NCI-H2107 treated with DMSO at 0.1 percent for 48 hours (cell line): ENCODE results near the gene LRG1.
A peak's percentile ranks its signal among the peaks of the same experiment; 100 is the strongest.
"Not testable (repeated sequence)": the region's sequence is repeated elsewhere in the genome, so short reads cannot be mapped to it uniquely, and the experiment has no call there.

Source experiments
- DNase-seq: peaks from one replicate; lab custom pipeline; 2025; ENCODE audit not compliant: unreplicated experiment; lab: John Stamatoyannopoulos, UW

The LRG1 gene

DNA sequence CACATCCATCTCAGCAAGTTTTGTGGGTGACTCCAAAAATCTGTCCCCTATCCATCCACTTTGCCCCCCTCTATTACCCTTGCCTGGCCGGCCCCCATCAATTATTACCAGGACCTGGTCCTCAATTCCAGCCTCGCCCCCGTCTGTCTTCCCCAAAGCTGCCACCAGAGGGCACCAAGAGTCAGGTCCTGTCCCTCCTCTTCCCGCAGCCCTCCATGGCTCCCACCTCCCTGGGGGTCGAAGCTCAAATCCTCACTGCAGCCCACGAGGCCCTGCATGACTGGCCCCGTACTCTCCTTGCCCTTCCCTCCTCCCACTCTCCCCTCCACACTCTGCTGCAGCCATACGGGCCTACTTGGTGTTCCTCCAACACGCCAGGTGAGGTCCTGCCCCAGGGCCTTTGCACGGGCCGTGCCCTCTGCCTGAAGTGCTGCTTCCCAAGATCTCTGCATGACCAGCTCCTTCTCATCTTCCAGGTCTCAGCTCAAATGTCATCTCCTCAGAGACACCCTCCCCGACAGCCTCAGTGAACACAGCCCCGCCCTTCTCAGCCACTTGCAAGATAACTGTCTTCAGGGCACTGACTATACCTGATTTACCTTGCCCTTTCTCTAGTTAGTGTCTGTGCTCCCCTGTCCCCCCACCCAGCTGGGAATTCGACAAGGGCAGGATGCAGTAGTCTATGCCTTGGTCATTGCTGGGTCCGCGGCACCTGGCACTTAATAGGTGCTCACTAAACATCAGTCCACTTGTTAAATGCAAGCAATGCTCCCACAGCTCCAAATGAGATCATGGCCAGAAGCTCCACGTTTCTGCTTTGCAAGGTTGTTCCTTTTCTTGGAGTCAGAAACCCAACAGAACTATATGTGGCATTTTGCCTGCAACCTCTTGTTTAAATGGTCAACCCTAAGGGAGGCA lies 36.4 kb upstream of the LRG1 start:
- no peak for DNase-seq

DNA sequence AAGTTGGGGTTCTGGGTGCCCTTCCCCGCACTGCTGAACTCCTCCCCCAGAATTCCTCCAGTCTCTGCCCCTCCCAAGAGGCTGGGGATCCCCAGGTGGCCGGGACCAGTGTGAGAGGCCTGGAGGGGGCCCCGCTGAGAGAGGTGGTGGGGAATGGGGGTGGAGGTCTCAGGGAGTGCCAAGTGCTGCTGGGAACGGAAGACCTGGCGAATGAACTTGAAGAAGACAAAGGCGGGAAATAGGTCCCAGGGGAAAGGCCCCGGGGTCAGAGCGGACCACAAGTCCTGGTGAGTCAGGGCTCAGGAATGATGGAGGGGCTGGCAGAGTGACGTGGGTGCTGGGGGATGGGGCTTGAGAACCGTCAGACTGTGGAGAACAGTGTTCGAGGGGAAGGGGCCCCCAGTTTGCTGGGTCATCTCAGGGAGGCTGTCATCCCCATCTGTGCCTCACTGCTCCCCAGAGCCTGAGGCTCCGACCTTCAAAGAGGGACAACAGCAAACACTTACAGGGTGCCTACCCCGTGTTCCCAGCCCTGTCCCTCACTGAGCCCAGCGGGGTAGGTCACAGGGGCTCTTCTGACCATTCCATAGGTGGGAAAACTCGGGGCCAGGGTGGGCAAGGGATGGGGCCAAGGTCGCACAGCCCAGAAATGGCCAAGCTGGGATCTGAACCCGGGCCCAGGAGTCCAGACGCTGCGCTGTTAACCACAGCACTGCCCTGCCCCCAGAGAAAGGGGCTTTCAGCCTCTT lies 35.6 kb upstream of the LRG1 start:
- DNase-seq = no peak

DNA sequence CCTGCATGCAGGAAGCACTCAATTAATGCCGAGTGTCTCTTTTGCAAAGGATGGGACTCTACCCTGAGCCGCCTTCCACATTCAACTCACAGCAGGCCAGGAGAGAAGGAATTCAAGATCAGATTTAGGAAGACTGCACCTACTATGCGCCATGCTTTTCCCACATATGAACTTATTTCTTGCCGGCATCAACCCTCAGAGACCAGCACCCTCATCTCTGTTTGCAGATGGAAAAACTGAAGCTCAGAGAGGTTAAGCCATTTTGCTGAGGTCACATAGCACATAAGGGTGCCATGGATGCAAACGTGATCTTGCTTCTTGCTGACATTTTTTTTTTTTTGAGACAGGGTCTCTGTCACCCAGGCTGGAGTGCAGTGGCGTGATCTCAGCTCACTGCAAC lies 33.8 kb upstream of the LRG1 start:
- DNase-seq = no peak

DNA sequence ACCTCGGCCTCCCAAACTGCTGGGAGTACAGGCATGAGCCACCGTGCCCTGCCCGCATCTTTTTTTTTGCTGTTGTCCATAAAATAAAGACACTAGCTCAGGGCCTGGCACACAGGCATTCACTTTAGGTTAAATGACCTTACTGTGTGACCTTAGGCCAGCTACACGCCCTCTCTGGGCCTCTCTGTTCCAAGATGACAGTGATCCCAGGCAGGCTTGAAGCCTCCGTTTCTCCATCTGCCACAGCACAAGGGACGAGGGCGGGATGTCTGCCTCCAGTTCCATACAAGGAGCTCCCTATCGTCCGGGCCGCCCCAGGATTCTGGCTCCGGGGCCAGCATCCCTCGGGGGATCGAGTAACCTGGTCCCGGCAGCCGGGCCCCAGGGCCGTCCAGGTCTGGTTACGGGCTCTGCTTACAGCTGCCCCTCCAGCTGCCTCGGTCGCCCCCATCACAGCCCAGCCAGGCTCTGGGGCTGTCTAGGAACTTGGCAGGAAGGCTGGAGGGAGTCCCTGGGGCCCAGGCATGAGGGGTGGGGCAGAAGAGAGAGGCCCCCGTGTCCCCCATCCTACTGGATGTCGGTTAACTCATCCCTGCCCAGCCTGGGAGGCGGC lies 31.6 kb upstream of the LRG1 start:
- DNase-seq = no peak

DNA sequence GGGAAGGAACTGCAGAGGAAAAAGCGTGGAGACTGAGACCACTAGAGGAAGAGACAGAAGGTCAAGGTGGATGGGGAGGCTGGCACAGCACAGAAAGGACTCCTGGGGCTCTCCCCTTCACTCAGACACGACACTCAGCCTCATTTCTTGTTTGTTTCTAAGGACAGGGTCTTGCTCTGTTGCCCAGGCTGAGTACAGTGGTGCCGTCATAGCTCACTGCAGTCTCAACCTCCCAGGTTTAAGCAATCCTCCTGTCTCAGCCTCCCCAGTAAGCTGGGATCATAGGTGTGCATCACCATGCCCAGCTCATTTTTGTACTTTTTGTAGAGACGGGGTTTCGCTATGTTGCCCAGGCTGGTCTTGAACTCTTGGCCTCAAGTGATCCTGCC lies 31.1 kb upstream of the LRG1 start:
- no peak for DNase-seq

DNA sequence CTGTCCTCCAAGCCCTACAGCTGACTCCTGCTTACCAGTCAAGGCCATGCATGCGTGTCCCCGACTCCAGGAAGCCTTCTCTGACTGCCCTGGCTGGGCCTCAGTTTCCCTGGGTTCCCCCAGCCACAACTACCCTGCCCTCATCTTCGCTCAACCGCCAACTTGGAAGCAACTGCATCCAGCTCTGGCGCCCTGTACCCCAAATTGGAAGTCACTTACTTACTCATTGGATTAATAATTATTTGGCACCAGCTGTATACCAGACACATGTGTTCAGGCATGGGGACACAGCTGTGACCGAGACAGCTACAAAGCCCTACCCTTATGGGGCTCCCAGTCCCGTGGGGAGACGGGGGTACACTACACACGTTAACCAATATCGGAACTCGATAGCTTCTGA lies 30.6 kb upstream of the LRG1 start:
- DNase-seq = no peak

DNA sequence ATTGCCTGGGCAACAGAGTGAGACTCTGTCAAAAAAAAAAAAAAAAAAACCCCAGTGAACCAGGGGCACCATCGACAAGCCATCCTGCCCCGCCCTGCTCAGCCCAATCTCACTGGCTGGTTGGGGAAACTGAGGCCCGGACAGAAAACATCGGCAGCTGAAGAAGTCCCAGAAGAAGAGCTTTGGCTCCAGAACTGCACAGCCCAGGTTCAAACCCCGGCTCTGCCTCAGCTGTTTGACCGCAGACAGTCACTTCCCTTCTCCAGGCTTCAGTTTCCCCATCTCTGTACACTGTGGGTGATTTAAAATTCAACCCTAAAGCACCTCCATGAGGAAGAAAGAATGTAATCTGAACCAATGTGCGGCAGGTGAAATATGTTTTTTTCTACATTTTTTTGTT lies 29.1 kb upstream of the LRG1 start:
- DNase-seq = no peak

DNA sequence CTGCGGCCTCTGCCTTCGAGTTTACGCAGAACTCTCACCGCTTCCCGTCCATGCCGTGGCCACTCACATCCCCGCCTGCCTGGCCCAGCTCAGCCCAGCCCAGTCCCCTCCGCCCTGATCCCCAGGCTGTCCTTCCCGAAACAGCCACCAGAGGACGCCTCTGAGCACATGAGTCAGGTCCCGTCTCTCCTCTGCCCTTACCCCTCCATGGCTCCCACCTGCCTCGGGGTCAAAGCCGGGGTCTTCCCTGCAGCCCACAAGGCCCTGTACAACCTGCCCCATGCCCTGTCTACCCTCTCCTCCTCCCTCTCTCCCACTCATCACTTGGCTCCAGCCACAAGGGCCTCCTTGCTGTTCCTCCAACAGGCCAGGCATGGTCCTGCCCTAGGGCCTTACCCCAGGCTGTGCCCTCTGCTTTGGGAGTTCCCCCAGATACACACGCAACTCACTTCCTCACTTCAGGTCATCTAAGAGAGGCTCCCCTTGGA lies 27.8 kb upstream of the LRG1 start:
- DNase-seq = no peak

DNA sequence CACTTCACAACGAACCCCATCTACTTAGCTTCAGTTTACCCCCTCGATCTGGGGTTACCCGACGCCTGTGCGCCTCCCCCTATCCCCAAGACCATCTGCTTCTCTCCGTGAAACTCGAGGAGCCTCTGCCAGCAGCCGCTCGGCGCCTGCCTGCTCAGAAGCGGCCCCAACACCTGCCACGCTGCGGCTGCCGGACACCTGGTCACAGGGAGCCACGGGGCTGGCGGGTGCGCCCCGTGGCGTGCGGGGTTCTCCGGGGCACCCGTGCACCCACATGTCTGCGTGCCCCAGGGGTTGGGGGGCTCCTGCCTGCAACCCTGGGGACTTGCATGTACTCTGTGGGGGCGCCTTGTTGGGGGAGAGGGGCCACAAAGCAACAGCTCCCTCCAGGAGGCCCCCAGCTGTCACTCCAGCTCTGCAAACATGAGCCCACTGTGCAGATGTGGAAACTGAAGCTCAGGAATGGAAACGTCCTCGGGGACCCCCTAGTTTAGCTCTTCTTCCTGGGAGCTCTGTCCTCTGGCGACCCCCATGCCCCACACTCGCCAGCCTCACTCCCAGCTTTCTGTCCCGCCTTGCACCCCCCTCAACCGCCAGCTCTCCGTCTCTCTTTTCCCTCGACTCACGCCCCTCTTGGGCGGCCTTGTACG lies 26.7 kb upstream of the LRG1 start:
- DNase-seq = peak; percentile 58

DNA sequence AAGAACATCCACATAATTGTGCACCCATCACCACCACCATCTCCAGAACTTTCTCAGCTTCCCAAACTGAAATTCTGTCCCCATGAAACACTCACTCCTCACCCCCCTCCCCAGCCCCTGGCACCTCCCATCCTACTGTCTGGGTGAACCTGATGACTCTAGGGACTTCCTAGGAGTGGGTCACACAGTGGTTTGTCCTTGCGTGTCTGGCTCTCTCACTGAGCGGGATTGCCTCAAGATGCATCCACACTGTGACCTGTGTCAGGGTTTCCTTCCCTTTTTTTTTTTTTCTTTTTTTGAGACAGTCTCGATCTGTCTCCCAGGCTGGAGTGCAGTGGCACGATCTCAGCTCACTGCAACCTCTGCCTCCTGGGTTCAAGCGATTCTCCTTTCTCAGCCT lies 23.7 kb upstream of the LRG1 start:
- not testable (repeated sequence) for DNase-seq

DNA sequence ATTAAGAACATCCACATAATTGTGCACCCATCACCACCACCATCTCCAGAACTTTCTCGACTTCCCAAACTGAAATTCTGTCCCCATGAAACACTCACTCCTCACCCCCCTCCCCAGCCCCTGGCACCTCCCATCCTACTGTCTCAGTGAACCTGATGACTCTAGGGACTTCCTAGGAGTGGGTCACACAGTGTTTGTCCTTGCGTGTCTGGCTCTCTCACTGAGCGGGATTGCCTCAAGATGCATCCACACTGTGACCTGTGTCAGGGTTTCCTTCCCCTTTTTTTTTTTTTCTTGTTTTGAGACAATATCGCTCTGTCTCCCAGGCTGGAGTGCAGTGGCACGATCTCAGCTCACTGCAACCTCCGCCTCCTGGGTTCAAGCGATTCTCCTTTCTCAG lies 22.2 kb upstream of the LRG1 start:
- DNase-seq = not testable (repeated sequence)

DNA sequence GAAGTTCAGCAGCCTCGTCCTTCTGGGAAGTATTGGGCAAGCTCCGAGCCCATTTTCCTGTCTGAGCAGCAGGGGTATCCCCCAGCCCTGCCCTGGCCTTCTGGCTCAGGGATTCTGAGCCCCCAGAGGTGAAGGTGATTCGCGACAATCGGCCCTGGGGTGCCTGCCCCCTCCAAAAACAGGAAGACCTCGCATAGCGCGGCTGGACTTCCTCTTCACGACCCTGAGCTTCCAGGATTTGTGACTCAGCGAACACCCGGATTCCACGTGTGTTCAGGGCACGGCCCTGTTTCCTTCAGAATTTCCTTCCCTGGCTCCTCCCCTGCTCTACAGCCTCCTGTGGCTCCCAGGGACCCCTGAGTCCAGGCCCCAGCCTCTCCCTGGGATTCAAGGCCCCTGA lies 19.7 kb upstream of the LRG1 start, which contains the start of gene SEMA6B:
Gene SEMA6B, minus strand, starts transcription at position 116 of the 400 bp plus-strand sequence. CDS start 1,227 bp downstream, outside the sequence.
- DNase-seq = no peak

DNA sequence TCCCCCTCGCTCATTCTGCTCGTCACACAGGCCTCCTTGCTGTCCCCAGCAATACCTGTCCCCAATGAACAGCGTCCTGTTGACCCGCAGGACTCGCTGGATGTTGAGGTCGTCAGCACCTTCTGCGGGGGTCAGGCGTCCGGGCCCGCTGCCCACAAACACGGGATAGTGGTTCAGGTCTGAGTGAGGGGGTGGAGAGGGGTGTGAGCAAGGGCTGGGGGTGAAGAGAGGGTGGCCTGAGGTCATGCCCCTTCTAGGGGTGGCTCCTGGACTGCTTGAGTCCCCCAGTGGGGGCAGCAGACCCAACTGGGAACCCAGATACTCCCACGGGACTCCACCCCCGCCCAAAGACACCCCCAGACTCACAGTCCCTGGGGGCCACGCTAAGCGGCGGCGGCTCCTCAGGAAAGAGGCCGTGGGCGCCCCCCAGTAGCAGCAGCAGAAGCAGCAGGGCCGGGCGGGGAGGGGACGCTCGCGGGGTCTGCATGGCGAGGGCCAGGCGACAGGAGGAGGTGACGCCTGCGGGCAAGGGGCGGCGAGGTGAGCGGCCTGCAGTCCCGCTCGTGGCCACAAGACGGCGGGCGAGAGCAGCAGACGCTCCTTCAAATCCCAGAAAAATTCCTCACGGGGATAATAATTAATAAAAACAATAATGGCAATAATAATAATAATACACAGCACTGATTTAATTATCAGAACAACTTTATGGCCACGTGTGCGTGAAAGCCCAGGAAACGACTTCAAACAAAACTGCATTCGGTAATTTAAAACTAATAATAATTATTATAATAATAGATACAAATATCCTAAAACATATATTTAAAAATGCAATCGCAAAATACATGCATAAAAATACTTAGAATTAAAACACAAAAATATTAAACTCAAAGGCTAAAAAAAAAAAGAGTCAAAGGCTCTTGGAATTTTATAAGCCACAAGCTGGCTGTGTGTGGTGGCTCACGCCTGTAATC lies 18.4 kb upstream of the LRG1 start:
- no peak for DNase-seq

DNA sequence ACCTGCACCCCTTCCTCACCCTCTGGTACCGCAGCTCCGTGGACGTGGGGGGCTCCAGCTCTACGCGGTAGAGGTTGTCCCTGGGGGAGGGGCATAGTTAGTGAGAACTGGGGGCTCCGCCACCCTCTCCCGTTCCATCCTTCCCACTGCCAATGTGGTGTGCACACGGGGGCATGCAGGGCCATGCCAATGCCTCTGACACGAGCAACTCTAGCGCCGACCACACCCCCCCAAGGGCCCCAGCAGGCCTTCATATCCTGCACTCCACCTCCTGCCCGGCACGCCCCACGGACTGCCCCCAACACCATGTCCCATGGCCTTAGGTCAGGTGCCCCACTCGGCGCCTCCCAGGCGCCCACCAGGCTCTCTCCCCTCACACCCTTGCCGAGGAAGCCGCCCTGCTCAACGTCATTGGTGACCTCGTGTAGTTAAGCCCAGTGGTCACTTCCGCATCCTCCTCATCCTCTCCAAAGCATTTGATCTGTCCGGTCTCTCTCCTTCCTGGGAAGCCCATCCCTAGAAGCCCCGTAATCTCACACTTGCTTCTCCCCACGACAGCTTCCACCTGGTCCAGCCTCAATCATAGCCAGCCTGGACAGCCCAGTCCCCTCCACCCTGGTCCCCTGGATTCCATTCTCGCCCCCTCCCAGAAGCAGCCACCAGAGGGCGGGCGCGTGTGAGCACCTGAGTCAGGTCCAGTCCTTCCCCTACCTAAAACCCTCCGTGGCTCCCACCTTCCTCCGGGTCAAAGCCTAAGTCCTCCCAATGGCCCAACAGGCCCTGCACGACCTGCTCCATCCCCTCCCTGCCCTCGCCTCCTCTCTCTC lies 17.5 kb upstream of the LRG1 start:
- no peak for DNase-seq

DNA sequence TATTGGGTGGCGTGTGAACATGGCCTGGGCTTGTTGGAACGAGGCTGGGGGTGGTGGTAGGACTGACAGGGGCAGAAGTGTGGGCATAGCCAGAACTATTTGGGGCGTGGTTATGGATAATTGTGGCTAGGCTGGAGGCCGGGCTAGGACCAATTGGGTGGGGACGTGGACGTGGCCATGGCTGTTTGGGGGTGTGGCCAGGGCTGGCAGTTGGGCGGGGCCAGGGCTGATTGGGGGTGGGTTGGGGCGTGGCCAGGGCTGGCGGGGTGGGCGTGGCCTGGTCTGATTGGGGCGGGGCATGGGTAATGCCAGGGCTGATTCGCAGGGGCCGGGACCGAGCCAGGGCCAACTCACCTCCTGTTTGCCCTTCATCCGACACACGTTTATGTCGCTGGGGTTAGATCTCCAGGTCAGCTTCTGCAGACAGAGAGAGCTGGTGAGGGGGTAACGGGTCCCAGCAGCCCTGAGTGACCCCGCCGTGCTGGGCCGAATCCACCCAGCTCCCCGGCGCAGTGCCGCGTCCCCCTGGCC lies 16.8 kb upstream of the LRG1 start:
- no peak for DNase-seq

DNA sequence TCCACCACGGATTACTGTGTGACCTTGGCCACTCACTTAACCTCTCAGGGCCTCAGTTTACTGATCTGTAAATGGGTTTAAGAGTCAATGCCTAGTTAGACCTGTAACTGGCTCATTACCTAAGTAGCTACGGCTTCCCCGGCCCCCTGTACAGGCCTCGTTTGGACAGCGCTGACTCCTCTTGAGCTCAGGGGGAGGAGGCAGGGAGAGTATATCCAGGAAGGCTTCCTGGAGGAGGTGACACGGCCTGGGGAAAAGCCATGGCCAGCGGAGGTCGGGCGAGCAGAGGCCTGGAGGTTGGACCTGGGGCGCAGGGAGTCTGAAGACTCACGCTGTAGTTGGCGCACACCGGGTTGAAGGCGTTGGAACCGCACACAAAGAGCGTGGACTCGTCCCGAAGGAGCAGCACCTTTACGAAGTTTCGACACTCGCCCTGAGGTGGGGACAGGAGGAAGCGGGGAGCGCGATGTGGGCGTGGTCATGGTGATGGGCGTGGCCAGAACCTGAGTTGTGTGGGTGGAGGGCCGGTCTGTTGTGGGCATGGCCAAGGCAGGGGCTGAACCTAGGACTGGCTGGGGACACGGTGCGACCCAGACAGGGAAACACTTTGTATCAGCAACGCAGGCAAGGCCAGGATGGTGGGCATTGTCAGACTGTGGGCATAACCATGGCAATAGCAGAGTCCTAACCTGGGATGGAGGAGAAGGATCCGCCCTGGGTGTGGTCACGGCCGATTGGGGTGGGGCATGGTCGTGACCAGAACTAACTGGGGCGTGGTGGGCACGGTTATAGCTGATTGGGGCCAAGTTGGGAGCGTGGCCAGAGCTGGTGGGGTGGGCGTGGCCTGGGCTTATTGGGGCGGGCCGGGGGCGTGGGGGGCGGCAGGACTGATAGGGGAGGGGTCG lies 16.1 kb upstream of the LRG1 start:
- no peak for DNase-seq

DNA sequence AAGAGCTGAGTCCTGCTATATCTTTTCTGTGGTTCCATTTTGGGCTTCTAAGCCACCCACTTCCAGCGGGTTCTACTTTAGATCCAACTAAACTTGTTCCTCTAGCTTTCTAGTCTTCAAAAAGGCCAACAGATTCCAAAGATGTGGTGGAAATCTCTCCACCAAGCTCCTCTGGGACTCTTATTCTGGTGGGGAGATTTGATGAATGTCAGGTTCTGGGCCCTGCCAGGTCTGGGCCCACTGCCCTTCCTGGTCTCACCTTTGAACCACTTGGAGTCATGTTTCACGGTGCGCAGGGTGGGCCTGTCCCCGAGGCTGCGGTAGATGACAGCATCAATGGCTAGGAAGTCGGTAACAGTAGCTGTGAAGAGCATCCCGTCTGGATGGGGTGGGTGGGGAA lies 14.9 kb upstream of the LRG1 start:
- no peak for DNase-seq

DNA sequence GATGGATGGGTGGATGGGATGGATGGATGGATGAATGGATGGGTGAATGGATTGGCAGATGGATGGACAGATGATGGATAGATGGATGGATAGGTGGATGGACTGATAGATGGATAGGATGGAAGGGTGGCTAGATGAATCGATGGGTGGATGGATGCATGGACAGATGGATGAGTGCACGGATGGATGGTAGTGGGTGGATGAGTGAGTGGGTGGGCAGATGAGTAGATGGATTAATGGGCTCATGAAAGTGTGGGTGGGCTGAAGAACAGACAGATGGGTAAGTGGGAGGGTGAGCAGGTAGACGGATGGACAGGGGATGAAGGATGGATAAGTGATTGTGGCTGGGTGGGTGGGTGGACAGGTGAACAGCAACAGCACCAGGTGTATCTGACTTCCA lies 13.9 kb upstream of the LRG1 start:
- no peak for DNase-seq
